ENCODE measurements around the gene PLXDC2. TPM values are rescaled to one million over a fixed set of nuclear protein-coding genes. Genes with fewer than 3 reads are reported as not detected.

Gene PLXDC2
- total and polyA plus RNA-seq, 8 donors, result 2.1 to 57.2 (median 11.2) TPM

GRCh38 chr10:19853831-19854230 is 37.6 kb downstream of the PLXDC2 start:
- Histone ChIP-seq H3K36me3 (no peaks in the 10 kb centered on the region), H3K27me3 (no peaks in the 10 kb centered on the region), H3K4me1 (no peaks in the 10 kb centered on the region), H3K9me3 (no peaks in the 10 kb centered on the region), H3K27ac (no peak overlapping the region), H3K4me3 (no peak overlapping the region)
- 64 to 83% (median 66%) methylated on average over 5 of the region's 5 CpGs for WGBS, 5 donors
- TF ChIP-seq POLR2AphosphoS5 (IDR thresholded peaks at IDR 0.05), result no peak
- TF ChIP-seq EP300 (IDR thresholded peaks at IDR 0.05), result no peak
- no peak for TF ChIP-seq CTCF (IDR thresholded peaks at IDR 0.05)
- no peak for TF ChIP-seq POLR2A (IDR thresholded peaks at IDR 0.05)
- DNase-seq, result no peak
- intact Hi-C loops (cut with DNase I; ENCODE audit: low total_unique reads), result no loop called here

- H3K27ac ChIP-seq, result no peak overlapping the region
- H3K9me3 ChIP-seq, result no peaks in the 10 kb centered on the region
- H3K27me3 ChIP-seq, result no peaks in the 10 kb centered on the region
- intact Hi-C loops (cut with DNase I; ENCODE audit: low total_unique reads), result no loop called here
- WGBS, 5 donors, result 48 to 79% (median 68%) methylated on average over 3 of the region's 3 CpGs
- H3K4me1 ChIP-seq, result peaks cover 0 to 6% (median 0%) of the 10 kb centered on the region in 4 donors
- no peak overlapping the region for H3K4me3 ChIP-seq
- H3K36me3 ChIP-seq, result no peaks in the 10 kb centered on the region
- TF ChIP-seq EP300 (IDR thresholded peaks at IDR 0.05) (no peak), POLR2A (IDR thresholded peaks at IDR 0.05) (no peak), POLR2AphosphoS5 (IDR thresholded peaks at IDR 0.05) (no peak), CTCF (IDR thresholded peaks at IDR 0.05) (no peak)
- no peak for DNase-seq
Measured at GRCh38 chr10:19857876-19858275, 41.6 kb downstream of the PLXDC2 start.

- Histone ChIP-seq H3K4me1 (peaks cover 0 to 6% (median 0%) of the 10 kb centered on the region in 4 donors), H3K4me3 (no peak overlapping the region), H3K27ac (no peak overlapping the region), H3K27me3 (no peaks in the 10 kb centered on the region), H3K9me3 (no peaks in the 10 kb centered on the region), H3K36me3 (no peaks in the 10 kb centered on the region)
- 83 to 90% (median 88%) methylated on average over 1 of the region's 1 CpG for WGBS, 5 donors
- no peak for TF ChIP-seq POLR2A (IDR thresholded peaks at IDR 0.05)
- intact Hi-C loops (cut with DNase I; ENCODE audit: low total_unique reads), result no loop called here
- DNase-seq, result no peak
Measured at GRCh38 chr10:19860107-19860506, 43.9 kb downstream of the PLXDC2 start.

DNA sequence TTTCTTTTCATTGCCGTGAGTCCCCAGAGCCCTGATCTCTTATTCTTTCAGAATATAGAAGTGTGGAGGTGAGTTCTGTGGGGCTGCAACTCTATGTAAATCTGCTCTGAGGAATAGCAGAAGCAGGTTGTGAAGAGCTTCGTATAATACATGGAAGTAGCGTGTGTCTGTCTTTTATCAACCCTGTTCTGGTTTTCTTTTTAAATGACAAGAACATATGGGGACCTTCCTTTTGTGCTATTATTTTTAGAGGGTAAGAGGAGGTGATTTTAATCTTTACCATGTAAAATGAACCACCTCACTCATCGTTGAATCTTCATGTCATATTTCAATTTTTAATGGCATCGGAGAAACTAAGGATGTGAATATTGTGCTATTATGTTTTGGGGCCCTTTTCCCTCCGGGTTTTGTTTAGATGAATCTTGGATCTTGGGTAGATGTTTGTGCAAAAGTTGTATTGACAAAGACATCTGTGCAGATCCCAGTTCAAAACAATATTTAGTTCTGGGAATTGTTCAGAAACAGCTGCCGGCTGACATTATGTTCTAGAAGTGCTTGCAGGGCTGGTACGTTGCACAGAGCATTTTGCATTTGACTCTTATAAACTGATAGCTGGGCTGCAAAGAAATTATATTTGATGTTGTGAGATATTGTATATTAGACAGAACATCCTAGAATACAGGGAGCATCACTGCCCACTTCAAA is 46.7 kb downstream of the PLXDC2 start:
- H3K27me3 ChIP-seq, result no peaks in the 10 kb centered on the region
- H3K4me1 ChIP-seq, result peaks cover 0 to 6% (median 0%) of the 10 kb centered on the region in 4 donors
- H3K27ac ChIP-seq, result no peak overlapping the region
- WGBS, 5 donors, result 51 to 79% (median 75%) methylated on average over 8 of the region's 8 CpGs
- no peak overlapping the region for H3K4me3 ChIP-seq
- intact Hi-C loops (cut with DNase I; ENCODE audit: low total_unique reads), result no loop called here
- DNase-seq, result peak in 1 of 2 donors; percentile 20
- H3K9me3 ChIP-seq, result peaks cover 0 to 2% (median 0%) of the 10 kb centered on the region in 4 donors
- H3K36me3 ChIP-seq, result no peaks in the 10 kb centered on the region
- no peak for TF ChIP-seq EP300 (IDR thresholded peaks at IDR 0.05)
- no peak for TF ChIP-seq POLR2A (IDR thresholded peaks at IDR 0.05)
- no peak for TF ChIP-seq CTCF (IDR thresholded peaks at IDR 0.05)
- no peak for TF ChIP-seq POLR2AphosphoS5 (IDR thresholded peaks at IDR 0.05)

- Histone ChIP-seq H3K27ac (no peak overlapping the region), H3K4me1 (peaks cover 0 to 2% (median 0%) of the 10 kb centered on the region in 4 donors), H3K27me3 (no peaks in the 10 kb centered on the region), H3K4me3 (no peak overlapping the region), H3K36me3 (no peaks in the 10 kb centered on the region), H3K9me3 (peaks cover 0 to 2% (median 0%) of the 10 kb centered on the region in 4 donors)
- no peak for DNase-seq
- intact Hi-C loops (cut with DNase I; ENCODE audit: low total_unique reads), result no loop called here
- TF ChIP-seq POLR2AphosphoS5 (IDR thresholded peaks at IDR 0.05) (no peak), CTCF (IDR thresholded peaks at IDR 0.05) (no peak), POLR2A (IDR thresholded peaks at IDR 0.05) (no peak), EP300 (IDR thresholded peaks at IDR 0.05) (no peak)
Measured at GRCh38 chr10:19865676-19866075, 49.4 kb downstream of the PLXDC2 start.
